Measurements from ENCODE around the gene STING1. TPM values are rescaled to one million over a fixed set of nuclear protein-coding genes. Genes with fewer than 3 reads are reported as not detected.
A peak's percentile ranks its signal among the peaks of the same experiment; 100 is the strongest.
"Not testable (repeated sequence)": the region's sequence is repeated elsewhere in the genome, so short reads cannot be mapped to it uniquely, and the experiment has no call there.

STING1 gene
- polyA plus RNA-seq = 25.2 to 38.1 TPM (median 26.0 TPM) in 3 replicates
- polyA plus RNA-seq (2011; ENCODE audit: low read depth) = 1.3 TPM
- 14.7 and 21.3 TPM in 2 replicates for polyA plus RNA-seq (2011; cell fraction: cytosol; rRNA removed)
- 66.0 and 88.6 TPM in 2 replicates for polyA plus RNA-seq (2011; cell fraction: nucleus; rRNA removed)
- polyA plus RNA-seq (2012; ENCODE audit: low replicate concordance) = 4.2 and 32.6 TPM in 2 replicates
- polyA minus RNA-seq = 24.6 to 40.7 TPM (median 27.0 TPM) in 3 replicates
- polyA minus RNA-seq (2011; cell fraction: cytosol; rRNA and poly(A)+ RNA removed) = 54.5 TPM
- polyA minus RNA-seq (2011; cell fraction: nucleus; rRNA and poly(A)+ RNA removed) = 46.5 and 55.6 TPM in 2 replicates

- peaks cover 1% of the 10 kb centered on the region for H3K79me2 ChIP-seq (ENCODE audit: control insufficient read depth, insufficient read depth, low read length)
- H3K4me3 ChIP-seq (ENCODE audit: control insufficient read depth in 2 of 3, extremely low read depth in 1 of 3, insufficient read depth in 2 of 3, low read depth in 1 of 3, low read length in 3 of 3) = peak within 1 kb of the TSS; percentile 48 to 81 (median 73)
- TF ChIP-seq EZH2 (IDR thresholded peaks at IDR 0.05; ENCODE audit: low read length) = no peak
- TF ChIP-seq CTCF (optimal IDR thresholded peaks at IDR 0.05 in 1 of 3, IDR thresholded peaks at IDR 0.05 in 1 of 3, conservative IDR thresholded peaks at IDR 0.05 in 1 of 3; ENCODE audit: extremely low read depth in 1 of 3, insufficient read depth in 2 of 3, low read length in 3 of 3) = no peak
- FAIRE-seq (peak; percentile 97), DNase-seq (ENCODE audit: low read depth, low spot score) (peak; percentile 76)
- H4K20me1 ChIP-seq (ENCODE audit: control insufficient read depth, extremely low read depth, insufficient read depth, low read length) = no peaks in the 10 kb centered on the region
- peak within 1 kb of the TSS; percentile 99 for H3K4me2 ChIP-seq (ENCODE audit: control insufficient read depth, extremely low read depth, insufficient read depth, low read depth, low read length)
- no peaks in the 10 kb centered on the region for H3K9me1 ChIP-seq (ENCODE audit: control insufficient read depth, extremely low read depth, insufficient read depth, low read length)
- dilution Hi-C loops (cut with MboI; ENCODE audit: extremely low pct_ligation_motif_present, low sequenced_read_pairs) = no loop called here
- peak within 1 kb of the TSS; percentile 92 for H3K9ac ChIP-seq (ENCODE audit: control insufficient read depth, extremely low read depth, insufficient read depth, low read length)
- H2AFZ ChIP-seq (ENCODE audit: control insufficient read depth, low read length) = peak within 1 kb of the TSS; percentile 94
- H3K9me3 ChIP-seq (ENCODE audit: control insufficient read depth, low read depth, low read length) = no peaks in the 10 kb centered on the region
- peaks cover 8 to 10% of the 10 kb centered on the region in 2 experiments for H3K36me3 ChIP-seq (ENCODE audit: control insufficient read depth in 2 of 2, extremely low read depth in 1 of 2, insufficient read depth in 2 of 2, low read length in 2 of 2)
- H3K27ac ChIP-seq (ENCODE audit: control insufficient read depth, insufficient read depth, low read length) = peak within 1 kb of the TSS; percentile 98
- H3K27me3 ChIP-seq (ENCODE audit: control insufficient read depth, extremely low read depth, insufficient read depth, low read length) = no peaks in the 10 kb centered on the region
- H3K4me1 ChIP-seq (ENCODE audit: control insufficient read depth, extremely low read depth, insufficient read depth, low read length) = peaks cover 29% of the 10 kb centered on the region
Measured at GRCh38 chr5:139482050-139482889, at the start of gene STING1. Gene STING1, minus strand, starts transcription at chr5:139482758. Its CDS starts 1,054 bp downstream, at chr5:139481704.

GRCh38 chr5:139531772-139532169 is 49.2 kb upstream of the STING1 start:
- dilution Hi-C loops (cut with MboI; ENCODE audit: extremely low pct_ligation_motif_present, low sequenced_read_pairs) = no loop called here
- Histone ChIP-seq H4K20me1 (ENCODE audit: control insufficient read depth, extremely low read depth, insufficient read depth, low read length) (no peaks in the 10 kb centered on the region), H3K4me1 (ENCODE audit: control insufficient read depth, extremely low read depth, insufficient read depth, low read length) (no peaks in the 10 kb centered on the region), H3K9me3 (ENCODE audit: control insufficient read depth, low read depth, low read length) (no peaks in the 10 kb centered on the region), H2AFZ (ENCODE audit: control insufficient read depth, low read length) (no peak overlapping the region), H3K36me3 (ENCODE audit: control insufficient read depth in 2 of 2, extremely low read depth in 1 of 2, insufficient read depth in 2 of 2, low read length in 2 of 2) (no peaks in the 10 kb centered on the region), H3K4me3 (ENCODE audit: control insufficient read depth in 2 of 3, extremely low read depth in 1 of 3, insufficient read depth in 2 of 3, low read depth in 1 of 3, low read length in 3 of 3) (no peak overlapping the region), H3K9me1 (ENCODE audit: control insufficient read depth, extremely low read depth, insufficient read depth, low read length) (no peaks in the 10 kb centered on the region), H3K79me2 (ENCODE audit: control insufficient read depth, insufficient read depth, low read length) (no peaks in the 10 kb centered on the region), H3K27me3 (ENCODE audit: control insufficient read depth, extremely low read depth, insufficient read depth, low read length) (no peaks in the 10 kb centered on the region), H3K4me2 (ENCODE audit: control insufficient read depth, extremely low read depth, insufficient read depth, low read depth, low read length) (no peak overlapping the region), H3K9ac (ENCODE audit: control insufficient read depth, extremely low read depth, insufficient read depth, low read length) (no peak overlapping the region), H3K27ac (ENCODE audit: control insufficient read depth, insufficient read depth, low read length) (no peak overlapping the region)
- DNase-seq (ENCODE audit: low read depth, low spot score) (no peak), FAIRE-seq (no peak)
- TF ChIP-seq EZH2 (IDR thresholded peaks at IDR 0.05; ENCODE audit: low read length) = no peak
- TF ChIP-seq CTCF (optimal IDR thresholded peaks at IDR 0.05 in 1 of 3, IDR thresholded peaks at IDR 0.05 in 1 of 3, conservative IDR thresholded peaks at IDR 0.05 in 1 of 3; ENCODE audit: extremely low read depth in 1 of 3, insufficient read depth in 2 of 3, low read length in 3 of 3) = no peak

- H3K36me3 ChIP-seq (ENCODE audit: control insufficient read depth in 2 of 2, extremely low read depth in 1 of 2, insufficient read depth in 2 of 2, low read length in 2 of 2); FAIRE-seq; H4K20me1 ChIP-seq (ENCODE audit: control insufficient read depth, extremely low read depth, insufficient read depth, low read length); H3K27me3 ChIP-seq (ENCODE audit: control insufficient read depth, extremely low read depth, insufficient read depth, low read length); H2AFZ ChIP-seq (ENCODE audit: control insufficient read depth, low read length); H3K79me2 ChIP-seq (ENCODE audit: control insufficient read depth, insufficient read depth, low read length); DNase-seq (ENCODE audit: low read depth, low spot score); H3K27ac ChIP-seq (ENCODE audit: control insufficient read depth, insufficient read depth, low read length); H3K4me3 ChIP-seq (ENCODE audit: control insufficient read depth in 2 of 3, extremely low read depth in 1 of 3, insufficient read depth in 2 of 3, low read depth in 1 of 3, low read length in 3 of 3); dilution Hi-C loops (cut with MboI; ENCODE audit: extremely low pct_ligation_motif_present, low sequenced_read_pairs); H3K4me2 ChIP-seq (ENCODE audit: control insufficient read depth, extremely low read depth, insufficient read depth, low read depth, low read length); H3K9me3 ChIP-seq (ENCODE audit: control insufficient read depth, low read depth, low read length); H3K4me1 ChIP-seq (ENCODE audit: control insufficient read depth, extremely low read depth, insufficient read depth, low read length); H3K9ac ChIP-seq (ENCODE audit: control insufficient read depth, extremely low read depth, insufficient read depth, low read length); H3K9me1 ChIP-seq (ENCODE audit: control insufficient read depth, extremely low read depth, insufficient read depth, low read length): not testable (repeated sequence)
Measured at GRCh38 chr5:139530079-139530478, 47.5 kb upstream of the STING1 start.
